HG03095 (cell line): ENCODE measurements around the gene ELOVL6.

Source experiments
- ATAC-seq: cut with Tn5 transposase; IDR thresholded peaks from one replicate; pipeline ENCODE4 v1.9.1; 2021; ENCODE audit warnings: moderate library complexity; ENCODE audit not compliant: unreplicated experiment

The ELOVL6 gene

DNA sequence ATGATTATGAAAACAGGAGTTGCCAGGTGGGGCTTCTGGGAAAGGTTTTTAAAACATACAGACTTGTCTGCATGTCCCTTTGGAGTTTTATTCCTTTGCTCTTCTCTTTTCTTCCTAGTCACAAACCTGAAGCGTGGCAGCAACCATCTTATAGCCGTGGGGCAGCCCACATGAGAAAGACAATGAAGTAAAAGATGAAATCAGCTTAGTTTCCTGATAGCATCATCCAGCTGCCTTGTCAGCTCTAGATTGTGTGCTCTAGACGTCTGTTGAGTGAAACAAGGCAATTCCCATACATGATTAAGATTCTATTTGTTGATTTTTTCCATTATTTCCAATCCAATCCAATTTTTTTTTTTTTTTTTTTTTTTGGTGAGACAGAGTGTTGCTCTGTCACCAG is 68.9 kb downstream of the ELOVL6 start:
- no peak for ATAC-seq

DNA sequence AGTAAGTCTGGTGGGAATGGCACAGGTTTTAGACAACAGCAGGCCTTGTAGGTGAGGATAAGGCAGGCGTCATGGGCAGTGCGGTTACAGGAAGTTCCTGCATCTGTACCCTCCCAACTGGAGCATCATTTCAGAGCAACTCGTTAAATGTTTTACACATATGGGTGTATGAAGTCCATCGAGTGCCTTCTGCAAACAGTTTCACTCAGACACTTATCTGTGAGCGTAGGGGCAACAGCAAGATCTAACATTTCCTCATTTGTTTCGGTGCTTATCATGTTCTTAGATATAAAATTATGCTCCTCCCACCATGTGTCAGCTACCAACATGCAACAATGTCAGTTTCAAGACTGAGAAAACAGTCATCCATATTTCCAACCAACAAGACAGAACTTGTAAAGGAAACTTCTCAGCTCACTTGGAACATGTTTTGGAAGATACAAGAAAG is 69.9 kb downstream of the ELOVL6 start:
- no peak for ATAC-seq

- no peak for ATAC-seq
Observed at GRCh38 chr4:110128029-110128428, 70.4 kb downstream of the ELOVL6 start.

DNA sequence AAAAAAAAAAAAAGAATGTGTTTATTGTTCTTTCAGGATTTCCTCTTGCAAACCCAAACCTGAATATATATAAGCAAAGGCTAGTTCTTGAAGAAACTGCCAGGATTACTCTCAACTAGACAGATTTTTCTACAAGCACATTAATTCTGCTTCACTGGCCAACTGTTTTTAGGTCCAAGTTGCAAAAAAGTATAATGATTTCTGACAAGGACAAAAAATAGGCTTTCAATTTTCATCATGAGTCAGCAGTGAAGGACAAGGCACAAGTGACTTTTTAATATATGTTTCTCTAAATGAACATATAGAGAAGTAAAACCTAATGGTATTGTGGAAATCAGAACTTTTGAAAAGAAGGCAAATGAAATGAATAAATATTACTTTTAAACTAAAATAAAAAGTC is 73.7 kb downstream of the ELOVL6 start:
- no peak for ATAC-seq

DNA sequence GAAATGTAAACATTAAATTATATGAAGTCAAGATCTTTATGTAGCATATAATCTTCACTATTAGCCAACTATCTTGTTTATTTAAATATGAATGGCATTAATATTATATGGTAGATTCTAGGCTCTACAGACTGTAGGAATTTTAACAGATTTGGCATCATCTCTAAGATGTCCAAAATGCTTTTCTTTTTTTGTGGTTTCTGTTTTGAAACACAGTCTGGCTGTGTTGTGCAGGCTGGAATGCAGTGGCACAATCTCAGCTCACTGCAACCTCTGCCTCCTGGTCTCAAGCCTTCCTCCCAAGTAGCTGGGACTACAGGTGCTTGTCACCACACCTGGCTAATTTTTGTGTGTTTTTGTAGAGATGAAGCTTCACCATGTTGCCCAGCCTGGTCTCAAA is 76.2 kb downstream of the ELOVL6 start:
- no peak for ATAC-seq

GRCh38 chr4:110120506-110120905 is 77.9 kb downstream of the ELOVL6 start:
- no peak for ATAC-seq

- ATAC-seq: no peak
Observed at GRCh38 chr4:110119880-110120279, 78.5 kb downstream of the ELOVL6 start.

DNA sequence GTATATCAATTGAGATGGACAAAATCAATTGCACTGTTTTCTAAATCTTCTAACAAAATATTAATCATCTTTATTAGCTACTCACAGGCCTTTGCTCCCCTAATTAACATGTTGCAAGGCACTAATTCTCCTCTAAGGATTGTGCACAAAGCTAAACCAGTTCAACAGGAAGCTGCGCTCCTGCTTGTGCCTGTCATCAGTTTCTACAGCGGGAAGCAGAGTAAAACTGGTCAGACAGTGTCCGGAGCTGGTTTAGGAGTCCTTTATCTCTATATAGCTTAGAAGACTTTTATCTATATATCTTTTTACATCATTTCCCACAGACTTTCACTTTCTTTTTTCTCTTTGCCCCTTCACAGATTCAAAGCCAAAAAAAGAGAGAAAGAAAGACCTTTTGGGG is 79.1 kb downstream of the ELOVL6 start:
- ATAC-seq: no peak

- ATAC-seq: no peak
Observed at GRCh38 chr4:110112056-110112455, 86.4 kb downstream of the ELOVL6 start.

- no peak for ATAC-seq
Observed at GRCh38 chr4:110109455-110109854, 89.0 kb downstream of the ELOVL6 start.

DNA sequence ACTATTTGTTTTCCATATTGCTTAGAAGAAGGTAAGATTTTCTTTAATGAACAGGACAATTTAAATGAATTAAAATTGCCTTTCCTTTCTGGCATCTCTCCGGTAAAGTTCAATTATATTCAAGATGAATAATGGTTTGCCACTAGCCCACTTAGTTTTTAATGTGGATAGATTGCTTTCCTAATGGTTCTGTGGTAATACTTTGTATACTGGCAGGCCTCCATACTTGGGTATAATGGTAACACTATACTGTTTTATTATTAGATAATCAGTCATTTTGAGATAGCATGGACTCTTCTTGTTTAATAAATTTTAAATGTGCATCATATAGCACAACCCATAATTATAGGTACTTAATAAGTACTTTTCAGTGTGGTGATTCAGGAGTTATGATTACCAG is 89.5 kb downstream of the ELOVL6 start:
- ATAC-seq: no peak

DNA sequence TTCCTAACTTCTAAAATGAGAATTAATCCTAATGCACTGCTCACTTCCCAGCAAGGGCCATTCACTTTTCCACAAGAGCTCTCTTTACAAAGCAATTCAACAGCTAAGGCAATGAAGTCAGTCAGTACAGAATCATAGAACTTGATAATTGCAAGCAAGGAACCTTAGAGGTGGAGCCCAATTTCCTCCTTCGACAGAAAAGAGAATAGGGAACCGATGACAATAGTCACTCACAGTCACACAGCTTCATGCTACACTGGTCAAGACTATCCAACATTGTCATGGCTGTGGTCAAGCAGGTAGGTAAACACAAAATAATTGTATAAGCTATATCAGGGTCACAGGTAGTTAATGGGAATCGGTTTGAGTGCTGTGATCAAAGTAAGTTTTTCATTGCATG is 90.0 kb downstream of the ELOVL6 start:
- peak; percentile 88 for ATAC-seq

DNA sequence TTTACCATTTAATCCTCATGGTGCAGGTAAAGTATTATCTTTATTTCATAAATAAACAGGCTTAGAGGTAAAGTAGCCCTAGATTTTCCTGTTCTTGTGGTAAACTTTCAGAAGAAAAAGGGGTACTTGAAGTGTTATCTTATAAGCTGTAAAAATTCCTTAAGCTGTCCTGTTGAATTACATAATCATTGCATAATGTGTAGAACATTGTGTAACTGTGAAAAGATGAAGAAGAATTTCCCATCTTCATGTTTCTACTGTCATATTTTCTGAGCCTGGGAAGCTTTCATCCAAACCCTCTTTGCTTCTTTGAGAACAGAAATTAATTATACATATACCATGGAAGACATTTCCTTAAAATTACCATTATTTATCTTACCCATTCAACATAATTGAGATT is 90.5 kb downstream of the ELOVL6 start:
- no peak for ATAC-seq

DNA sequence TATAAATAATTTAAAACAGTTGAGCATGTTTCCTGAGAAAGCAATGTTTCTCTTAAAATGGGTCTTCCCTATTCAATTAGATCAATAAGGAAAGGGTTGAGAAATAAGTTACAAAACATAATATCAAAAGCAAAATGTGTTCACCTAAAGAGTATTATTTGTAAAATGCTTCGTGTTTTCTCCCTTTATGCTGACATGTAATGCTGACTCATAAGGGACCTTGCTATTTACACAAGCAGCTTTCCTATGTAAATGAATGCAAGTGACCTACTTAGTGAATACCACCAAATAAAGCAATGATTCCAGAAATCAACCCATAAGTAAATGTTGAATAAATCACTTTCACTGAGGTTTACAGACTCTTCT is 91.5 kb downstream of the ELOVL6 start:
- ATAC-seq: peak; percentile 66

GRCh38 chr4:110104661-110105060 is 93.8 kb downstream of the ELOVL6 start:
- no peak for ATAC-seq

DNA sequence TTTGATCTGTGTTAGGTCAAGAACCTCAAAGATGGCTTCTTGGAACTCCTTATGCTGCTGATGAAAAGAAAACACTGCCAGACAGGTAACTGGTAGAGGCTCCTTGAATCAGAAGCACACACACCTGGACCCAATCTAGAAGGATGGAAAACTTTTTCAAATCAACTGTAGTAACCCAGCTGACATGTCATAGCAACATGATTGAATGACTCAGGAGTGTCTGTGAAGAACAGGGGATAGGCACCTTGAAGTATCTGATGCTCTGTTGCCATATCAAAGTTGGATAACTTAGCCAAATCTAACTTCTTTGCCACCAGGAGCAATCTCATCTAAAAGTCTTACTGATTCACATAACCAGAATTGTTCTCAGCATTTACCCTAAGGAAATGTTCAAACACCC is 98.8 kb downstream of the ELOVL6 start:
- ATAC-seq: no peak

- no peak for ATAC-seq
Observed at GRCh38 chr4:110096405-110096804, 102.0 kb downstream of the ELOVL6 start.

DNA sequence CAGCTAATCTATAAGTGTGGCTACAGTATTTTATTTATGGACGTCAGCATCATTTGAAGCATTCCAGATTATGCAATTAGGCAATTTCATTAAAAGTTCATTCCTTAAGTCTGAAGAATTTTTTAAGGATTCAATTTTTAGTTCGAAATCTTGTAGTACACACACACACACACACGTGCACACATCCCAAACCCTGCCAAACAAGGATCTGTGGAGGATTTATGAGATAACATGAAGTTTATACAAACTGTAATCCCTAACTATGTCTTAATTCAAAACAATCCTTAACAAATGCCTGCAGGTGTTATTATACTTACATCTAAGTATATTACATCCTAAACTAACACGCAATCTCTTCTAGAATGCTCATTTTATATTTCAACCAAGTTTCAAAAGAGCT is 105.8 kb downstream of the ELOVL6 start:
- no peak for ATAC-seq

- ATAC-seq: no peak
Observed at GRCh38 chr4:110091434-110092140, 106.8 kb downstream of the ELOVL6 start.

DNA sequence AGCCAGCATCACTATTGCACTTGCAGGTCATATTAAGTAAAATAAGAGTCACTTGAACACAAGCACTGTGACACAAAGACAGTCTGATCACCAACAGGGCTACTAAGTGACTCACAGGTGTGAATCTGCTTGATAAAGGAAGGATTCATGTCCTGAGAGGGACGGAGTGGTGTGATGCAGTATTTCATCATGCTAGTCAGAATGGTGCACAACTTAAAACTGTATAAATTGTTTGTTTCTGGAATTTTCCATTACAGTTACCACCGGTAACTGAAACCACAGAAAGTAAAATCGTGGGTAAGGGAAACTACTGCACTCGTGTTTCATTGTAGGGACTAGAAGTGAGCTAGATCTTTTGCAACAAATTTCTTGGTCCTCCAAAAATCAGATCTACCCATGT is 109.7 kb downstream of the ELOVL6 start:
- ATAC-seq: peak; percentile 45

DNA sequence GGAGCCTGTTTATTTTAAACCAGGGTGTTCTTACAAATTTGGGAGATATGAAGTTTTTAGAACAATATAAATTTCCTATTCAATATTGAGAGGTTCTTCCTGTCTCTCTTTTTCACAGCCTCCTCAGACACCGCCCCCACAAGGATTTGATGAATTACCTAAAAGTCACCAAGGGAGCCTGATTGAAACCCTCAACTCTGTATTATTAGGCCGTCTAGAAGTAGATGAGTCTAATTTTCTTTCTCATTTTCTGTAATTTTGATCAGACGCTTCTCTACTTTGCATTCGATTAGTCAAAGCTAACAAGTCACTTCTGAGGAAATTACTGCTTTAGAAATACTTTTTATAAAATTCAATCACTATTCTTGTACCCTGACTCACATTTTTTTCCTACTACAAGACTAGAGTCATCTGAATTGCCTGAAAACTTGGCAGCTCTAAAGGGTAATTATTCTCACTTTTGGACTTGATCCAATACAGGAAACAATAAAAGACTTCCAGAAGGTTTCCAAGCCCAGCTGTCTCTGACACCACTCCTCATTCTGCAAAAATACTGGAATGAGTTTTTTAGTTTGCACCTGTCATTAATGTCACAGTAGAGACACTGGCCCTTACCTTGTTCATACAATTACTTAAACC is 111.2 kb downstream of the ELOVL6 start:
- no peak for ATAC-seq

GRCh38 chr4:110085131-110085530 is 113.3 kb downstream of the ELOVL6 start:
- no peak for ATAC-seq

- ATAC-seq: no peak
Observed at GRCh38 chr4:110084154-110084553, 114.3 kb downstream of the ELOVL6 start.
